ENCODE results near the gene AFAP1.

GRCh38 chr4:7803371-7803770 is 136.3 kb downstream of the AFAP1 start:
- no peak for TF ChIP-seq CTCF (IDR thresholded peaks at IDR 0.05)
- no peak for TF ChIP-seq POLR2A (IDR thresholded peaks at IDR 0.05)

All from Peyer's patch (tissue), 4 donors.